Measurements from ENCODE around the gene ACSM2B.

DNA sequence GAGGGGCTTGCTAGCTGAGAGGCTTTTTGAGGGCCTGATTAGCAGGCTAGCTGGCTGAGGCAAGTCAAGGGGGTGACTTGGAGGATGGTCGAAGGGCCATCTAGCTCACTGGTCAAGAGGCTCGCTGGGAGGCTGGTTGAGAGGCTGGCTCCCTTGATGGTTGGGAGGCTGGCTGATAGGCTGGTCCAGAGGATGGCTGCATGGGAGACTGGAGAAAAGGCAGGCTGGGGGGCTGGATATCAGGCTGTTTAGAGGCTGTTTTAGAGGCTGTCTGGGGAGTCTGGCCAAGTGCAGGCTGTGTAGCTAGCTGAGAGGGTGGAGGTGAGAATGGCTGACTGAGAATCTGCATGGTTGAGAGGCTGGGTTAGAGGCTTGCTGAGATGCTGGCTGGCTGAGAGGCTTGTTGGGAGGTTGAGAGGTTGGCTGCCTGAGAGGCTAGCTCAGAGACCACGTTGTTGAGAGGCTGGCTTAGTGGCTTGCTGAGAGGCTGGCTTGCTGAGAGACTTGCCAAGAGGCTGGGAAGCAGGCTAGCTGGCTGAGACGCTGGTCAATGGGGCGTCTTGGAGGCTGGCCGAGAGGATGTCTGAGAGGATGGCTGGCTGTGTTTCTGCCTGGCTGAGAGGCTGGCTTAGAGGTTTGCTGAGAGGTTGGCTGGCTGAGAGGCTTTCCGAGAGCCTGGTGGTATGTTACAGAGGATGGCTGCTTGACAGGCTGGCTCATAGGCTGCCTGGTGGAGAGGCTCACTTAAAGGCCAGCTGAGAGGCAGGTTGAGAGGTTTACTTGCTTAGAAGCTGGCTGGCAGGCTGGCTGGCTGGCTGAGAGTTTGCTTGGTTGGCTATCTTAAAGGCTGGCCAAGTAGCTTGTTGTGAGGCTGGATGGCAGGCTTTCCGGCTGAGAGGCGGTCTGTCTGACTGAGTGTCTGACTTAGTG, 36.6 kb upstream of the ACSM2B start:
- TF ChIP-seq, protein P1, sequence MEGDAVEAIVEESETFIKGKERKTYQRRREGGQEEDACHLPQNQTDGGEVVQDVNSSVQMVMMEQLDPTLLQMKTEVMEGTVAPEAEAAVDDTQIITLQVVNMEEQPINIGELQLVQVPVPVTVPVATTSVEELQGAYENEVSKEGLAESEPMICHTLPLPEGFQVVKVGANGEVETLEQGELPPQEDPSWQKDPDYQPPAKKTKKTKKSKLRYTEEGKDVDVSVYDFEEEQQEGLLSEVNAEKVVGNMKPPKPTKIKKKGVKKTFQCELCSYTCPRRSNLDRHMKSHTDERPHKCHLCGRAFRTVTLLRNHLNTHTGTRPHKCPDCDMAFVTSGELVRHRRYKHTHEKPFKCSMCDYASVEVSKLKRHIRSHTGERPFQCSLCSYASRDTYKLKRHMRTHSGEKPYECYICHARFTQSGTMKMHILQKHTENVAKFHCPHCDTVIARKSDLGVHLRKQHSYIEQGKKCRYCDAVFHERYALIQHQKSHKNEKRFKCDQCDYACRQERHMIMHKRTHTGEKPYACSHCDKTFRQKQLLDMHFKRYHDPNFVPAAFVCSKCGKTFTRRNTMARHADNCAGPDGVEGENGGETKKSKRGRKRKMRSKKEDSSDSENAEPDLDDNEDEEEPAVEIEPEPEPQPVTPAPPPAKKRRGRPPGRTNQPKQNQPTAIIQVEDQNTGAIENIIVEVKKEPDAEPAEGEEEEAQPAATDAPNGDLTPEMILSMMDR (conservative IDR thresholded peaks at IDR 0.05; ENCODE audit: low read length) = no peak
- no peak for TF ChIP-seq EZH2phosphoT487 (IDR thresholded peaks at IDR 0.05; ENCODE audit: borderline replicate concordance)
